CD14-positive monocyte (primary cell): ENCODE data around the gene SLC6A2. TPM values are rescaled to one million over a fixed set of nuclear protein-coding genes. Genes with fewer than 3 reads are reported as not detected.

Experiments used
- DNase-seq, 3 donors: peaks; one replicate each; pipeline ENCODE4 v3.0.0-alpha.2; 2011 to 2022
- H2AFZ ChIP-seq: 2 replicates; pipeline ENCODE4 v1.6.0; 2012; ENCODE audit warnings: mild to moderate bottlenecking, low read depth, low read length, inconsistent platforms; ENCODE audit not compliant: insufficient read depth, poor library complexity, severe bottlenecking
- H3K27ac ChIP-seq, 2 donors: 1 replicate in 1 of 2; 2 replicates in 1 of 2; pipeline ENCODE4 v1.5.1; 2012 to 2013; ENCODE audit warnings: low read length in 2 of 2, control low read depth in 1 of 2, inconsistent platforms in 1 of 2, low read depth in 1 of 2, mild to moderate bottlenecking in 1 of 2
- H3K27me3 ChIP-seq, 2 donors: one replicate each; pipeline versions ENCODE4 v1.6.0 to v1.6.1; 2011 to 2013; ENCODE audit warnings: low read length in 2 of 2; ENCODE audit not compliant: control insufficient read depth in 2 of 2, insufficient read depth in 2 of 2
- H3K36me3 ChIP-seq, 2 donors: replicated peaks in 1 of 2; 1 replicate in 1 of 2; 2 replicates in 1 of 2; pipeline versions ENCODE4 v1.5.1 to v1.6.1; 2012 to 2013; ENCODE audit warnings: low read length in 2 of 2, control low read depth in 1 of 2, inconsistent platforms in 1 of 2, mild to moderate bottlenecking in 1 of 2; ENCODE audit not compliant: insufficient read depth in 2 of 2, control insufficient read depth in 1 of 2
- H3K4me1 ChIP-seq, 2 donors: 1 replicate in 1 of 2; 2 replicates in 1 of 2; pipeline versions ENCODE4 v1.5.1 to v1.6.1; 2012 to 2013; ENCODE audit warnings: low read length in 2 of 2, control low read depth in 1 of 2, inconsistent platforms in 1 of 2, mild to moderate bottlenecking in 1 of 2, moderate library complexity in 1 of 2; ENCODE audit not compliant: insufficient read depth in 2 of 2, control insufficient read depth in 1 of 2
- H3K4me2 ChIP-seq: replicated peaks from 2 replicates; pipeline ENCODE3; 2012; ENCODE audit warnings: low read length, moderate library complexity, mild to moderate bottlenecking; ENCODE audit not compliant: poor library complexity, severe bottlenecking; ENCODE audit errors: extremely low read depth
- H3K4me3 ChIP-seq, 3 experiments: fragments of 200-600 bp in 1 of 3; sonication (generic) in 1 of 3; replicated peaks in 1 of 3; 1 replicate in 2 of 3; 2 replicates in 1 of 3; pipeline ENCODE4 v1.5.1; 2011 to 2013; ENCODE audit warnings: low read length in 3 of 3, mild to moderate bottlenecking in 3 of 3, control low read depth in 2 of 3, low read depth in 2 of 3, inconsistent platforms in 1 of 3, moderate library complexity in 1 of 3
- H3K79me2 ChIP-seq: 2 replicates; pipeline ENCODE4 v1.6.0; 2012; ENCODE audit warnings: mild to moderate bottlenecking, control low read depth, inconsistent platforms, low read length, moderate library complexity; ENCODE audit not compliant: insufficient read depth
- H3K9ac ChIP-seq: 2 replicates; pipeline ENCODE4 v1.6.0; 2017; ENCODE audit warnings: low read length, mild to moderate bottlenecking; ENCODE audit not compliant: insufficient read depth, poor library complexity, severe bottlenecking
- H3K9me3 ChIP-seq, 2 donors: replicated peaks in 1 of 2; 1 replicate in 1 of 2; 2 replicates in 1 of 2; pipeline versions ENCODE4 v1.5.1 to v1.6.1; 2012 to 2013; ENCODE audit warnings: low read length in 2 of 2, control low read depth in 1 of 2; ENCODE audit not compliant: control insufficient read depth in 1 of 2, insufficient read depth in 1 of 2
- H4K20me1 ChIP-seq: 2 replicates; pipeline ENCODE4 v1.6.0; 2012; ENCODE audit warnings: mild to moderate bottlenecking, low read length, control low read depth, moderate library complexity; ENCODE audit not compliant: insufficient read depth
- H3K27ac Mint-ChIP-seq, 7 donors: one replicate each; pipeline ENCODE4 v1.8.0; 2020; ENCODE audit warnings: mild to moderate bottlenecking in 7 of 7, mixed read lengths in 7 of 7, moderate library complexity in 6 of 7, inconsistent platforms in 2 of 7
- H3K27me3 Mint-ChIP-seq, 3 donors: one replicate each; pipeline ENCODE4 v1.8.0; 2021 to 2022; ENCODE audit warnings: low read depth in 3 of 3, mild to moderate bottlenecking in 3 of 3, mixed read lengths in 3 of 3, moderate library complexity in 3 of 3, inconsistent platforms in 1 of 3
- H3K36me3 Mint-ChIP-seq, 2 donors: one replicate each; pipeline ENCODE4 v1.8.0; 2020; ENCODE audit warnings: mixed read lengths in 2 of 2, inconsistent platforms in 1 of 2, mild to moderate bottlenecking in 1 of 2
- H3K4me1 Mint-ChIP-seq: one replicate; pipeline ENCODE4 v1.8.0; 2020; ENCODE audit warnings: mild to moderate bottlenecking, mixed read lengths
- H3K4me3 Mint-ChIP-seq, 2 donors: one replicate each; pipeline ENCODE4 v1.8.0; 2020; ENCODE audit warnings: mild to moderate bottlenecking in 2 of 2, mixed read lengths in 2 of 2, moderate library complexity in 1 of 2
- H3K9me3 Mint-ChIP-seq, 7 donors: one replicate each; pipeline ENCODE4 v1.8.0; 2020 to 2022; ENCODE audit warnings: mixed read lengths in 7 of 7, mild to moderate bottlenecking in 6 of 7, moderate library complexity in 6 of 7, inconsistent platforms in 2 of 7
- CTCF ChIP-seq: fragments of 200-600 bp; IDR thresholded peaks from one replicate; pipeline ENCODE4 v1.8.0; 2022; ENCODE audit warnings: antibody characterized with exemption, mild to moderate bottlenecking
- WGBS: methylation state at CpG from one replicate; pipeline ENCODE4 v1.1.5; 2013; ENCODE audit warnings: missing lambda C conversion rate; ENCODE audit not compliant: insufficient coverage; 5-methylcytosine and 5-hydroxymethylcytosine counted together
- intact Hi-C, 2 donors: fragments of 100-400 bp; cut with micrococcal nuclease; formaldehyde crosslinking; loops; one replicate each; pipeline versions ENCODE4 v1.15.0 to v1.15.1; 2023
- polyA plus RNA-seq, 3 donors: library from polyadenylated mRNA; depleted of rRNA in 1 of 3; unstranded in 2 of 3; stranded (reverse) in 1 of 3; fragments of 300-500 nt in 2 of 3; fragments of >200 nt in 1 of 3; fragmentation: Illumina TruSeq in 2 of 3; gene quantifications; 1 replicate in 2 of 3; 2 replicates in 1 of 3; pipeline ENCODE4 v1.2.3, GENCODE V29; 2012 to 2021

The SLC6A2 gene
- polyA plus RNA-seq, 3 donors, result not detected

DNA sequence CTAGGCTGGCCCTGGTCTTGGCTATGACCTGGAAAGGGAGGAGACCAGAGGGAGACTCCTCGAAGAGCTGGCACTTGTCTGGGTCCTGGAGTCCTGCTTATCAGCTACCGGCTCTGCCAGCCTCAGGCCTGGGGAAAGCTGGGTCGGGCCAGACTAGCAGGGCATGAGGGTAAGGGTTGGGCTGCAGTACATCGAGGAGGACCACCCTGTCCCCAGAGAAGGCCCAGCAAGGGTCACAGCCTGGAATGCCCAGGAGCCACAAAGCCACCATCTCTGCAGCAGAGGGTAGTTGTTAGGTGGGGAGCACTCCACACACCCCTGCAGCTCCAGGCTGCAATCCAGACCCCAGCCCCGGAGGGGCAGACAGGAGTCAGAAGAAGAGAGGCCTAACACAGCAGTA lies 54.0 kb downstream of the SLC6A2 start:
- Mint-ChIP-seq H3K9me3 (peaks cover 0 to 2% (median 0%) of the 10 kb centered on the region in 7 donors), H3K27ac (no peak overlapping the region), H3K4me3 (no peak overlapping the region), H3K36me3 (no peaks in the 10 kb centered on the region), H3K27me3 (peaks cover 9 to 11% (median 9%) of the 10 kb centered on the region in 3 donors), H3K4me1 (no peaks in the 10 kb centered on the region)
- Histone ChIP-seq H3K79me2 (no peaks in the 10 kb centered on the region), H3K27me3 (peaks cover 0 to 3% of the 10 kb centered on the region in 2 donors), H3K9me3 (no peaks in the 10 kb centered on the region), H3K9ac (no peak overlapping the region), H3K4me1 (no peaks in the 10 kb centered on the region), H3K4me2 (no peak overlapping the region), H2AFZ (no peak overlapping the region), H3K36me3 (no peaks in the 10 kb centered on the region), H3K4me3 (no peak overlapping the region), H3K27ac (no peak overlapping the region), H4K20me1 (no peaks in the 10 kb centered on the region)
- no peak for TF ChIP-seq CTCF
- intact Hi-C loops, result loop anchor here in 1 of 2 donors (5.0 to 10.0 kb wide), 3 partner anchors 42 to 1765 kb away; no protein-coding TSS in a partner anchor
- WGBS, result 92% methylated on average over 5 of the region's 5 CpGs
- no peak for DNase-seq

- no peak overlapping the region for H3K4me3 Mint-ChIP-seq
- no peak for DNase-seq
- H2AFZ ChIP-seq, result no peak overlapping the region
- intact Hi-C loops, result loop anchor here in 1 of 2 donors (5.0 kb wide), 1 partner anchor 42 kb away; no protein-coding TSS in a partner anchor
- H3K9me3 Mint-ChIP-seq, result peaks cover 0 to 2% (median 0%) of the 10 kb centered on the region in 7 donors
- no peaks in the 10 kb centered on the region for H3K36me3 ChIP-seq
- H3K4me1 ChIP-seq, result no peaks in the 10 kb centered on the region
- H3K36me3 Mint-ChIP-seq, result no peaks in the 10 kb centered on the region
- no CpG with 5 or more reads among the region's 2 CpGs for WGBS
- H3K79me2 ChIP-seq, result no peaks in the 10 kb centered on the region
- H3K27me3 Mint-ChIP-seq, result peaks cover 9 to 11% (median 9%) of the 10 kb centered on the region in 3 donors
- no peak overlapping the region for H3K4me2 ChIP-seq
- no peaks in the 10 kb centered on the region for H3K9me3 ChIP-seq
- no peak overlapping the region for H3K27ac ChIP-seq
- H3K9ac ChIP-seq, result no peak overlapping the region
- H4K20me1 ChIP-seq, result no peaks in the 10 kb centered on the region
- H3K4me1 Mint-ChIP-seq, result no peaks in the 10 kb centered on the region
- peaks cover 0 to 3% of the 10 kb centered on the region in 2 donors for H3K27me3 ChIP-seq
- H3K27ac Mint-ChIP-seq, result no peak overlapping the region
- no peak for TF ChIP-seq CTCF
- H3K4me3 ChIP-seq, result no peak overlapping the region
Observed at GRCh38 chr16:55710466-55710865, 54.7 kb downstream of the SLC6A2 start.
